K562 (cell line): ENCODE measurements around the gene TMSB10. TPM values are rescaled to one million over a fixed set of nuclear protein-coding genes. Genes with fewer than 3 reads are reported as not detected.

Experiments
- ATAC-seq: fragments of 200-7000 bp; cut with Tn5 transposase; 3 replicates; pipeline ENCODE4 v1.9.1; 2020; ENCODE audit warnings: moderate library complexity
- BruUV-seq: library from RNA; stranded (reverse); fragments of 400-500 nt; replicated peaks from 2 replicates; lab custom pipeline; 2021; lab: Mats Ljungman, UMichigan
- CTCF ChIA-PET: fragments of 300-600 bp; formaldehyde crosslinking; extraction: SDS; loops from one replicate; lab custom pipeline; 2021; ENCODE audit warnings: low intra/inter-chr PET ratio; lab: Yijun Ruan, JAX
- POLR2A ChIA-PET: fragments of 300-600, 350-650 bp; sonication (Branson Sonifier 250); formaldehyde crosslinking; extraction: SDS; loops from one replicate; lab custom pipeline; 2021; ENCODE audit warnings: antibody characterized with exemption, inconsistent platforms; lab: Yijun Ruan, JAX
- DNase-seq, 4 experiments: peaks; one replicate each; pipeline versions ENCODE4 v3.0.0 to v3.0.0-alpha.2; 2011 to 2018; ENCODE audit warnings: low spot score in 3 of 4, mixed read lengths in 3 of 4; ENCODE audit errors: extremely low read depth in 1 of 4
- FAIRE-seq: peaks from 2 replicates; lab custom pipeline; 2011; peaks lifted over from hg19 to GRCh38; lab: Jason Lieb, UNC
- H2AFZ ChIP-seq: 2 replicates; pipeline ENCODE4 v1.6.0; 2011; ENCODE audit warnings: low read depth, low read length, control low read depth, inconsistent platforms
- H3K27ac ChIP-seq: fragments of 200-600 bp; 3 replicates; pipeline ENCODE4 v1.8.0; 2011; ENCODE audit warnings: low read depth, mild to moderate bottlenecking, control low read depth, inconsistent platforms, low read length, moderate library complexity, mixed read lengths; ENCODE audit errors: extremely low read depth
- H3K27me3 ChIP-seq, 2 experiments: fragments of 300-600 bp in 1 of 2; 2 replicates in 1 of 2; 3 replicates in 1 of 2; pipeline versions ENCODE4 v1.6.0 to v1.8.0; 2011; ENCODE audit warnings: inconsistent platforms in 2 of 2, low read length in 2 of 2, mild to moderate bottlenecking in 1 of 2, mixed read lengths in 1 of 2, moderate library complexity in 1 of 2; ENCODE audit not compliant: control insufficient read depth in 2 of 2, insufficient read depth in 2 of 2
- H3K36me3 ChIP-seq: fragments of 300-600 bp; 3 replicates; pipeline ENCODE4 v1.8.0; 2011; ENCODE audit warnings: mild to moderate bottlenecking, low read length, inconsistent platforms; ENCODE audit not compliant: control insufficient read depth, insufficient read depth
- H3K4me1 ChIP-seq, 2 experiments: fragments of 200-600 bp in 1 of 2; replicated peaks in 1 of 2; 2 replicates in 1 of 2; 3 replicates in 1 of 2; pipeline versions ENCODE4 v1.5.1 to v1.8.0; 2011; ENCODE audit warnings: inconsistent platforms in 2 of 2, low read length in 2 of 2, mild to moderate bottlenecking in 1 of 2, mixed read lengths in 1 of 2, moderate library complexity in 1 of 2; ENCODE audit not compliant: control insufficient read depth in 2 of 2, insufficient read depth in 2 of 2
- H3K4me2 ChIP-seq: 2 replicates; pipeline ENCODE4 v1.6.1; 2011; ENCODE audit warnings: low read length, control low read depth, inconsistent platforms, mixed read lengths; ENCODE audit not compliant: insufficient read depth
- H3K4me3 ChIP-seq: fragments of 200-600 bp; sonication (generic), shearing (Covaris generic); 2 replicates; pipeline ENCODE4 v1.5.1; 2016; ENCODE audit warnings: control low read depth, inconsistent platforms
- H3K79me2 ChIP-seq: fragments of 200-600 bp; 3 replicates; pipeline ENCODE4 v1.8.0; 2011; ENCODE audit warnings: low read length, inconsistent platforms; ENCODE audit not compliant: control insufficient read depth, insufficient read depth
- H3K9ac ChIP-seq, 2 experiments: 2 replicates each; pipeline versions ENCODE4 v1.6.0 to v1.6.1; 2011; ENCODE audit warnings: low read depth in 2 of 2, low read length in 2 of 2, control low read depth in 1 of 2, inconsistent platforms in 1 of 2, mild to moderate bottlenecking in 1 of 2, mixed read lengths in 1 of 2; ENCODE audit not compliant: insufficient read depth in 1 of 2
- H3K9me1 ChIP-seq: one replicate; pipeline ENCODE4 v1.6.0; 2011; ENCODE audit warnings: inconsistent platforms, mild to moderate bottlenecking, low read length, moderate library complexity; ENCODE audit not compliant: control insufficient read depth, insufficient read depth
- H3K9me3 ChIP-seq: replicated peaks from 2 replicates; pipeline ENCODE4 v1.5.1; 2011; ENCODE audit warnings: low read depth, low read length, inconsistent platforms; ENCODE audit not compliant: control insufficient read depth, insufficient read depth
- H4K20me1 ChIP-seq: replicated peaks from 2 replicates; pipeline ENCODE4 v1.6.1; 2011; ENCODE audit warnings: low read length, inconsistent platforms, mixed read lengths; ENCODE audit not compliant: control insufficient read depth, insufficient read depth
- SMAD3 ChIP-seq: fragments of 450-650 bp; formaldehyde crosslinking; conservative IDR thresholded peaks from 2 replicates; pipeline ENCODE4 v1.4.0; 2020; ENCODE audit warnings: mild to moderate bottlenecking
- TEAD4 ChIP-seq, 2 experiments: sonication (generic) in 1 of 2; formaldehyde crosslinking in 1 of 2; IDR thresholded peaks; 2 replicates each; pipeline versions ENCODE4 v1.6.1 to v1.8.0; 2012 to 2022; ENCODE audit warnings: borderline replicate concordance in 1 of 2, inconsistent platforms in 1 of 2, low read length in 1 of 2, mild to moderate bottlenecking in 1 of 2, missing genetic modification reagents in 1 of 2
- WGBS: fragments of 100-300 bp; shearing (Covaris generic); methylation state at CpG from one replicate; pipeline ENCODE4 v1.1.6; 2016; ENCODE audit warnings: low coverage, mixed read lengths; ENCODE audit not compliant: insufficient coverage; ENCODE audit errors: missing lambda C conversion rate; 5-methylcytosine and 5-hydroxymethylcytosine counted together
- in situ Hi-C: fragments of 300-500 bp; cut with MboI; formaldehyde crosslinking; loops from 4 replicates; pipeline ENCODE4 v1.15.0; 2018; ENCODE audit warnings: inconsistent platforms, mixed read lengths
- intact Hi-C: fragments of 100-400 bp; cut with micrococcal nuclease; formaldehyde crosslinking; loops from 2 replicates; pipeline ENCODE4 v1.14.2; 2022
- polyA plus RNA-seq, 8 experiments: library from polyadenylated mRNA; depleted of rRNA in 4 of 8; stranded (reverse) in 5 of 8; unstranded in 3 of 8; fragments of >200 nt; fragmentation: Nextera tagmentation in 2 of 8; fragmentation: Illumina TruSeq in 1 of 8; extraction: Ambion mirVana in 2 of 8; extraction: Trizol in 1 of 8; gene quantifications; 2 replicates each; pipeline versions ENCODE4 v1.2.1 to v1.2.3, GENCODE V29; 2011 to 2014; ENCODE audit warnings: inconsistent platforms in 1 of 8, missing spikeins in 1 of 8
- total RNA-seq, 7 experiments: library from RNA; depleted of rRNA in 6 of 7; stranded (reverse); fragments of >200 nt in 6 of 7; fragmentation: Illumina TruSeq in 2 of 7; extraction: Trizol in 2 of 7; gene quantifications; 2 replicates each; pipeline versions ENCODE4 v1.2.1 to v1.2.3, GENCODE V29; 2011 to 2021; ENCODE audit warnings: low replicate concordance in 1 of 7
- TF ChIP-seq, protein P1 (sequence below): sonication (generic); formaldehyde crosslinking; IDR thresholded peaks from 2 replicates; pipeline ENCODE4 v1.8.1; 2023; ENCODE audit warnings: mild to moderate bottlenecking, missing genetic modification reagents
- TF ChIP-seq, protein P2 (sequence below): fragments of 450-650 bp; IDR thresholded peaks from 2 replicates; pipeline ENCODE4 v1.6.1; 2016; ENCODE audit warnings: antibody characterized with exemption
- TF ChIP-seq, protein P3 (sequence below): fragments of 250-450 bp; sonication (Bioruptor Pico); IDR thresholded peaks from 2 replicates; pipeline ENCODE4 v1.4.0; 2020

Gene TMSB10
- total and polyA plus RNA-seq, 9 of the 15 experiments (the other 6 are each of a cell fraction or from before 2014, with no cell fraction given): 382 to 2,226 (median 959) TPM

DNA sequence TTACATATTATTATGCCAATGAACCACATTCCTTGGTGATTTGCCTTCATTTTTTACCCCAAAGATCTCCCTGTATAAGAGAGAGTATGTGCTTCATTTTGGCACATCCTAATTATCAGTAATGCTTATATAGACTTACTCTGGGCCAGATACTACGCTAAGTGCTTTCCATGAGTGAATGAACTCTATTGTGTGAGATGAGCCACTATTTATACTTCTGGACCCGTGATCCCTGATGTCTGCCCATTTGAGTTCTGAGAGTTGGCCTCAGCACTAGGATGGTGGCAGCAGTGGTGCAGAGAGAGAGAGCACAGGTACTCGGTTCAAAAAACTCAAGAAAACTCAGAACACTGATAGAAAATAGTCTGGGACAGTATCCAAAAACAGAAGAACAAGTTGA, 48.1 kb downstream of the TMSB10 start:
- Histone ChIP-seq H3K9ac (no peak overlapping the region), H3K27ac (no peak overlapping the region), H3K9me3 (no peaks in the 10 kb centered on the region), H3K4me2 (no peak overlapping the region), H3K9me1 (no peaks in the 10 kb centered on the region), H3K79me2 (no peaks in the 10 kb centered on the region), H3K36me3 (no peaks in the 10 kb centered on the region), H3K4me1 (no peaks in the 10 kb centered on the region), H4K20me1 (no peaks in the 10 kb centered on the region), H2AFZ (no peak overlapping the region), H3K4me3 (no peak overlapping the region), H3K27me3 (no peaks in the 10 kb centered on the region)
- WGBS: 28% methylated on average over 3 of the region's 3 CpGs
- no peak for ATAC-seq
- no peak for TF ChIP-seq TEAD4 (IDR thresholded peaks at IDR 0.05; ENCODE audit: low read length)
- TF ChIP-seq TEAD4 (CRISPR knock-in tag; IDR thresholded peaks at IDR 0.05; ENCODE audit: borderline replicate concordance): no peak
- TF ChIP-seq, protein P1, sequence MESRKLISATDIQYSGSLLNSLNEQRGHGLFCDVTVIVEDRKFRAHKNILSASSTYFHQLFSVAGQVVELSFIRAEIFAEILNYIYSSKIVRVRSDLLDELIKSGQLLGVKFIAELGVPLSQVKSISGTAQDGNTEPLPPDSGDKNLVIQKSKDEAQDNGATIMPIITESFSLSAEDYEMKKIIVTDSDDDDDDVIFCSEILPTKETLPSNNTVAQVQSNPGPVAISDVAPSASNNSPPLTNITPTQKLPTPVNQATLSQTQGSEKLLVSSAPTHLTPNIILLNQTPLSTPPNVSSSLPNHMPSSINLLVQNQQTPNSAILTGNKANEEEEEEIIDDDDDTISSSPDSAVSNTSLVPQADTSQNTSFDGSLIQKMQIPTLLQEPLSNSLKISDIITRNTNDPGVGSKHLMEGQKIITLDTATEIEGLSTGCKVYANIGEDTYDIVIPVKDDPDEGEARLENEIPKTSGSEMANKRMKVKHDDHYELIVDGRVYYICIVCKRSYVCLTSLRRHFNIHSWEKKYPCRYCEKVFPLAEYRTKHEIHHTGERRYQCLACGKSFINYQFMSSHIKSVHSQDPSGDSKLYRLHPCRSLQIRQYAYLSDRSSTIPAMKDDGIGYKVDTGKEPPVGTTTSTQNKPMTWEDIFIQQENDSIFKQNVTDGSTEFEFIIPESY (CRISPR knock-in tag): no peak
- CTCF ChIA-PET: no interaction called here
- DNase-seq: no peak
- BruUV-seq: no TSS peak
- intact Hi-C loops: no loop called here
- POLR2A ChIA-PET: interaction anchor here (0.7 to 1.7 kb wide), 2 partner anchors 12 to 14 kb away, joined by 3 to 4 read pairs; no protein-coding TSS in a partner anchor
- in situ Hi-C loops: no loop called here
- no peak for FAIRE-seq

DNA sequence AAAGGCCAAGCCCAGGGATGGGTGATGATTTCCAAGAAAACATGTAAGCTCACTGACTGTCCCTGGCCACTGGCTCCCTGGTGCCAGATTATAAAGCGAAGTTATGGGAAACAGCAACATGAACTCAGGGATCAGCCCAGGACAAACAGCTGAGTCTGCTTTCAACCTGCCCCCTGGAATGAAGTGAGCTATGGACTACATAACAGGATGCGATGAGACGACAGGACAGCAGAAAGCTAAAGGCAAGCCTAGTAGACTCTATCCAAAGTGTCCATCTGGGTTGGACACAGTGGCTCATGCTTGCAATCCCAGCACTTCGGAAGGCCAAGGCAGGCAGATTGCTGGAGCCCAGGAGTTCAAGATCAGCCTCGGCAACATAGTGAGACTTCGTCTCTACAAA, 48.9 kb downstream of the TMSB10 start:
- Histone ChIP-seq H3K4me1 (no peaks in the 10 kb centered on the region), H3K27ac (no peak overlapping the region), H3K27me3 (no peaks in the 10 kb centered on the region), H3K4me3 (no peak overlapping the region), H3K36me3 (no peaks in the 10 kb centered on the region), H3K9ac (no peak overlapping the region), H3K4me2 (no peak overlapping the region), H3K9me3 (no peaks in the 10 kb centered on the region), H4K20me1 (no peaks in the 10 kb centered on the region), H3K79me2 (no peaks in the 10 kb centered on the region), H3K9me1 (no peaks in the 10 kb centered on the region), H2AFZ (no peak overlapping the region)
- ATAC-seq (no peak; the same call in 2 of the 3 replicates), FAIRE-seq (no peak), DNase-seq (no peak)
- intact Hi-C loops (no loop called here), in situ Hi-C loops (no loop called here)
- 52% methylated on average over 6 of the region's 6 CpGs for WGBS
- POLR2A ChIA-PET: interaction anchor here (0.5 to 1.7 kb wide), 3 partner anchors 13 to 318 kb away, joined by 3 to 4 read pairs (median 3); no protein-coding TSS in a partner anchor
- BruUV-seq: no TSS peak
- CTCF ChIA-PET: no interaction called here
- TF ChIP-seq, protein P2, sequence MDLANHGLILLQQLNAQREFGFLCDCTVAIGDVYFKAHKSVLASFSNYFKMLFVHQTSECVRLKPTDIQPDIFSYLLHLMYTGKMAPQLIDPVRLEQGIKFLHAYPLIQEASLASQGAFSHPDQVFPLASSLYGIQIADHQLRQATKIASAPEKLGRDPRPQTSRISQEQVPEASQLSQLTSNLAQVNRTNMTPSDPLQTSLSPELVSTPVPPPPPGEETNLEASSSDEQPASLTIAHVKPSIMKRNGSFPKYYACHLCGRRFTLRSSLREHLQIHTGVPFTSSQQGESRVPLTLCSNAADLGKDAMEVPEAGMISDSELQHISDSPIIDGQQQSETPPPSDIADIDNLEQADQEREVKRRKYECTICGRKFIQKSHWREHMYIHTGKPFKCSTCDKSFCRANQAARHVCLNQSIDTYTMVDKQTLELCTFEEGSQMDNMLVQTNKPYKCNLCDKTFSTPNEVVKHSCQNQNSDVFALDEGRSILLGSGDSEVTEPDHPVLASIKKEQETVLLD: no peak
- no peak for TF ChIP-seq SMAD3
- TF ChIP-seq, protein P3, sequence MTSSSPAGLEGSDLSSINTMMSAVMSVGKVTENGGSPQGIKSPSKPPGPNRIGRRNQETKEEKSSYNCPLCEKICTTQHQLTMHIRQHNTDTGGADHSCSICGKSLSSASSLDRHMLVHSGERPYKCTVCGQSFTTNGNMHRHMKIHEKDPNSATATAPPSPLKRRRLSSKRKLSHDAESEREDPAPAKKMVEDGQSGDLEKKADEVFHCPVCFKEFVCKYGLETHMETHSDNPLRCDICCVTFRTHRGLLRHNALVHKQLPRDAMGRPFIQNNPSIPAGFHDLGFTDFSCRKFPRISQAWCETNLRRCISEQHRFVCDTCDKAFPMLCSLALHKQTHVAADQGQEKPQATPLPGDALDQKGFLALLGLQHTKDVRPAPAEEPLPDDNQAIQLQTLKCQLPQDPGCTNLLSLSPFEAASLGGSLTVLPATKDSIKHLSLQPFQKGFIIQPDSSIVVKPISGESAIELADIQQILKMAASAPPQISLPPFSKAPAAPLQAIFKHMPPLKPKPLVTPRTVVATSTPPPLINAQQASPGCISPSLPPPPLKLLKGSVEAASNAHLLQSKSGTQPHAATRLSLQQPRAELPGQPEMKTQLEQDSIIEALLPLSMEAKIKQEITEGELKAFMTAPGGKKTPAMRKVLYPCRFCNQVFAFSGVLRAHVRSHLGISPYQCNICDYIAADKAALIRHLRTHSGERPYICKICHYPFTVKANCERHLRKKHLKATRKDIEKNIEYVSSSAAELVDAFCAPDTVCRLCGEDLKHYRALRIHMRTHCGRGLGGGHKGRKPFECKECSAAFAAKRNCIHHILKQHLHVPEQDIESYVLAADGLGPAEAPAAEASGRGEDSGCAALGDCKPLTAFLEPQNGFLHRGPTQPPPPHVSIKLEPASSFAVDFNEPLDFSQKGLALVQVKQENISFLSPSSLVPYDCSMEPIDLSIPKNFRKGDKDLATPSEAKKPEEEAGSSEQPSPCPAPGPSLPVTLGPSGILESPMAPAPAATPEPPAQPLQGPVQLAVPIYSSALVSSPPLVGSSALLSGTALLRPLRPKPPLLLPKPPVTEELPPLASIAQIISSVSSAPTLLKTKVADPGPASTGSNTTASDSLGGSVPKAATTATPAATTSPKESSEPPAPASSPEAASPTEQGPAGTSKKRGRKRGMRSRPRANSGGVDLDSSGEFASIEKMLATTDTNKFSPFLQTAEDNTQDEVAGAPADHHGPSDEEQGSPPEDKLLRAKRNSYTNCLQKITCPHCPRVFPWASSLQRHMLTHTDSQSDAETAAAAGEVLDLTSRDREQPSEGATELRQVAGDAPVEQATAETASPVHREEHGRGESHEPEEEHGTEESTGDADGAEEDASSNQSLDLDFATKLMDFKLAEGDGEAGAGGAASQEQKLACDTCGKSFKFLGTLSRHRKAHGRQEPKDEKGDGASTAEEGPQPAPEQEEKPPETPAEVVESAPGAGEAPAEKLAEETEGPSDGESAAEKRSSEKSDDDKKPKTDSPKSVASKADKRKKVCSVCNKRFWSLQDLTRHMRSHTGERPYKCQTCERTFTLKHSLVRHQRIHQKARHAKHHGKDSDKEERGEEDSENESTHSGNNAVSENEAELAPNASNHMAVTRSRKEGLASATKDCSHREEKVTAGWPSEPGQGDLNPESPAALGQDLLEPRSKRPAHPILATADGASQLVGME (CRISPR knock-in tag): no peak
